Activated T-helper 2 cell treated with anti-CD3 and anti-CD28 coated beads, Interferon-gamma antibody, Interleukin-2, Interleukin-4, amounts not matched to agents 10 μg/mL and 5 μg/mL and 100 μg/mL, durations not matched to agents 14 hours and 24 hours and 36 hours (primary cell): Measurements from ENCODE around the gene SPACDR. TPM values are rescaled to one million over a fixed set of nuclear protein-coding genes. Genes with fewer than 3 reads are reported as not detected.
A peak's percentile ranks its signal among the peaks of the same experiment; 100 is the strongest.

ENCODE experiments used
- DNase-seq: peaks from one replicate; pipeline ENCODE4 v3.0.0; 2021; ENCODE audit warnings: low spot score
- H3K27ac Mint-ChIP-seq: one replicate; pipeline ENCODE4 v1.8.0; 2021; ENCODE audit warnings: mixed read lengths
- H3K27me3 Mint-ChIP-seq: one replicate; pipeline ENCODE4 v1.8.0; 2021; ENCODE audit warnings: low read depth, mixed read lengths
- H3K36me3 Mint-ChIP-seq: one replicate; pipeline ENCODE4 v1.8.0; 2021; ENCODE audit warnings: low read depth, mixed read lengths
- H3K4me1 Mint-ChIP-seq: one replicate; pipeline ENCODE4 v1.8.0; 2021; ENCODE audit warnings: low read depth, mixed read lengths
- H3K4me3 Mint-ChIP-seq: one replicate; pipeline ENCODE4 v1.8.0; 2021; ENCODE audit warnings: low read depth, mild to moderate bottlenecking, moderate library complexity, mixed read lengths
- H3K9me3 Mint-ChIP-seq: one replicate; pipeline ENCODE4 v1.8.0; 2021; ENCODE audit warnings: mixed read lengths
- intact Hi-C: fragments of 100-400 bp; cut with micrococcal nuclease; formaldehyde crosslinking; loops from one replicate; pipeline ENCODE4 v1.15.1; 2023
- total RNA-seq: library from RNA; stranded (reverse); gene quantifications from 2 replicates; pipeline ENCODE4 v1.2.3, GENCODE V29; 2022

SPACDR gene
- total RNA-seq, 1 donor from 2014 or later = 4.5 TPM

DNA sequence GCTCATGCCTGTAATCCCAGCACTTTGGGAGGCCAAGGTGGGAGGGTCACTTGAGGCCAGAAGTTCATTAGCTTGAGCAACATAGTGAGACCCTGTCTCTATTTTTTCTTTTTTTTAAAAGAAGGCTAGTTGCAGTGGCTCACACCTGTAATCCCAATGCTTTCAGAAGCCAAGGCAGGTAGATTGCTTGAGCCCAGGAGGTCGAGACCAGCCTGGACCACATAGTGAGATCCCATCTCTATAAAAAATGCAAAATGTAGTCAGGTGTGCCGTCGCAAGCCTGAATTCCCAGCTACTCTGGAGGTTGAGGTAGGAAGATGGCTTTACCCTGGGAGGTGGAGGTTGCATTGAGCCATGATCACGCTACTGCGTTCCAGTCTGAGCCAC, 27.1 kb upstream of the SPACDR start:
- no peaks in the 10 kb centered on the region for H3K9me3 Mint-ChIP-seq
- DNase-seq = no peak
- H3K36me3 Mint-ChIP-seq = no peaks in the 10 kb centered on the region
- peaks cover 17% of the 10 kb centered on the region for H3K27me3 Mint-ChIP-seq
- no peak overlapping the region for H3K4me3 Mint-ChIP-seq
- H3K4me1 Mint-ChIP-seq = peaks cover 11% of the 10 kb centered on the region
- intact Hi-C loops = no loop called here
- no peak overlapping the region for H3K27ac Mint-ChIP-seq

DNA sequence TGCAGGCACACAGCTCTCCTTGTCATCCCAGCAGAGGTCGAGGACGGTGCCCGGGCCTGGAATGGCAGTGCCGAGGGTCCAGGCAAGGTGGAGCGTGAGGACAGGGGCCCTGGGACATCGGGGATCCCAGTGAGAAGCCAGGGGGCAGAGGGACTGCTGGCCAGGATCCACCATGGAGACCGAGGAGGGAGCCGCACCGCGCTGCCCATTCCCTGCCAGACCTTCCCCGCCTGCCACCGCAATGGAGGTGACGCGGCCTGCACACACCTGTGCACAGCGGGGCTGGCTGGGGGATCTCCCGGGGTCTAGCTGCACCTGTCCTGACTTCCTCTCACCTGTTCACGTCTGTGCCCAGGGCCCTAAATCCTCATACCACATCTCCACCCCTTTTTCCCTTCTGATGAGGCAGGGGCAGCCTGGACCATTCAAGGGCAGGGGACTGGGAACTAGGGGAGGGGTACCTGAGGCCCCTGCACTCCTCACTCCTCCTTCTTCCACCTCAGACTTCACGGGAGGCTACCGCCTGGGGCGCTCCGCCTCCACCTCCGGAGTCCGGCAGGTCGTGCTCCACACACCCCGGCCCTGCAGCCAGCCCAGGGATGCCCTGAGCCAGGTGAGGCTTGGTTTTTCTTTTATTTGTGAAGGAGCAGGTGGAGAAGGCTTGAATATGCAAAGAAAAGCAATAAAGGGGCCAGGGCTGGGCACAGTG, 26.6 kb upstream of the SPACDR start:
- Mint-ChIP-seq H3K4me1 (peaks cover 11% of the 10 kb centered on the region), H3K36me3 (no peaks in the 10 kb centered on the region), H3K27ac (no peak overlapping the region), H3K9me3 (no peaks in the 10 kb centered on the region), H3K4me3 (no peak overlapping the region), H3K27me3 (peaks cover 16% of the 10 kb centered on the region)
- intact Hi-C loops = no loop called here
- no peak for DNase-seq

DNA sequence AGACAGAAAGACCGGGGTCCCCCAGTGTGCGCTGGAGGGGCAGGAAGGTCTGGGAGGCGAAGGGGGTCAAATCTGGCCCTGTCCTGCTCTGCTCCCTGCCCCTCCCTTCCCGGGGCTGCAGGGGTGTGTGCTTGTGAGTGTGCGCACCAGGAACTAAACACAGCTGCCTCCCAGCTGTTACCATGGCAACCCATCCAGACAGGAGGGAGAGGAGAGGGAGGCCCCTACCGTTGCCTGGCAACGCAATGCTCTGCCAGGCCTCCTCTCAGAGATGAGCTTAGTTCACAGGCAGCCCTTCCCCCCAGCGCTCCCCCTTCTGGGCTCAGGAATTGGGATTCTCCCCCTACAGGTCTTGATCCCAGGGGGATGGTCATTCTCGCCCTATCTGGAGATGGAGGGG, 25.8 kb upstream of the SPACDR start:
- peak; percentile 33 for DNase-seq
- no peak overlapping the region for H3K4me3 Mint-ChIP-seq
- intact Hi-C loops = no loop called here
- H3K27ac Mint-ChIP-seq = no peak overlapping the region
- H3K9me3 Mint-ChIP-seq = no peaks in the 10 kb centered on the region
- H3K27me3 Mint-ChIP-seq = peaks cover 16% of the 10 kb centered on the region
- peaks cover 11% of the 10 kb centered on the region for H3K4me1 Mint-ChIP-seq
- no peaks in the 10 kb centered on the region for H3K36me3 Mint-ChIP-seq

DNA sequence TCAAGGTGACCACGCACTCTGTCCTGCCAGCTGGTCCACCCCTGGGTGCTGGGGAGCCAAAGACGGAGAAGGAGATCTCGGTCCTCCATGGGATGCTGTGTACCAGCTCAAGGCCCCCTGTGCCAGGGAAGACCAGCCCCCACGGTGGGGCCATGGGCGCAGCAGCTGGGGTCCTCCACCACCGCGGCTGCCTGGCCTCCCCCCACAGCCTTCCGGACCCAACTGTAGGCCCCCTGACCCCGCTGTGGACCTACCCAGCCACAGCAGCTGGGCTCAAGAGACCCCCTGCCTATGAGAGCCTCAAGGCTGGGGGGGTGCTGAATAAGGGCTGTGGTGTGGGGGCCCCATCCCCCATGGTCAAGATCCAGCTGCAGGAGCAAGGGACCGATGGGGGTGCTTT, 25.1 kb upstream of the SPACDR start:
- Mint-ChIP-seq H3K27me3 (peaks cover 16% of the 10 kb centered on the region), H3K27ac (no peak overlapping the region), H3K36me3 (no peaks in the 10 kb centered on the region), H3K4me1 (peaks cover 8% of the 10 kb centered on the region), H3K4me3 (no peak overlapping the region), H3K9me3 (no peaks in the 10 kb centered on the region)
- no peak for DNase-seq
- intact Hi-C loops = no loop called here

DNA sequence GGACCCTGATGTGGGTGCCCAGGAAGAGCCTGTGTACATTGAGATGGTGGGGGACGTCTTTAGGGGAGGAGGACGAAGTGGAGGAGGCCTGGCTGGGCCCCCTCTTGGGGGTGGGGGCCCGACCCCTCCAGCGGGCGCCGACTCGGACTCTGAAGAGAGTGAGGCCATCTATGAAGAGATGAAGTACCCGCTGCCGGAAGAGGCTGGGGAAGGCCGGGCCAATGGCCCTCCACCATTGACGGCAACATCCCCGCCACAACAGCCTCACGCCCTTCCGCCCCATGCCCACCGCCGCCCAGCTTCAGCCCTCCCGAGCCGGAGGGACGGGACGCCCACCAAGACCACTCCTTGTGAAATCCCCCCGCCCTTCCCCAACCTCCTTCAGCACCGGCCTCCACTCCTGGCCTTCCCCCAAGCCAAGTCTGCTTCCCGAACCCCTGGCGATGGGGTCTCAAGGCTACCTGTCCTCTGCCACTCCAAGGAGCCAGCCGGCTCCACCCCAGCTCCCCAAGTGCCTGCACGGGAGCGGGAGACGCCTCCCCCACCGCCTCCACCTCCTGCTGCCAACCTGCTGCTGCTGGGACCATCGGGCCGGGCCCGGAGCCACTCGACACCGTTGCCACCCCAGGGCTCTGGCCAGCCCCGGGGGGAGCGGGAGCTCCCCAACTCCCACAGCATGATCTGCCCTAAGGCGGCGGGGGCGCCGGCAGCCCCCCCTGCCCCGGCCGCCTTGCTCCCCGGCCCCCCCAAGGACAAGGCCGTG, 24.5 kb upstream of the SPACDR start:
- Mint-ChIP-seq H3K9me3 (no peaks in the 10 kb centered on the region), H3K4me3 (no peak overlapping the region)
- intact Hi-C loops = no loop called here

DNA sequence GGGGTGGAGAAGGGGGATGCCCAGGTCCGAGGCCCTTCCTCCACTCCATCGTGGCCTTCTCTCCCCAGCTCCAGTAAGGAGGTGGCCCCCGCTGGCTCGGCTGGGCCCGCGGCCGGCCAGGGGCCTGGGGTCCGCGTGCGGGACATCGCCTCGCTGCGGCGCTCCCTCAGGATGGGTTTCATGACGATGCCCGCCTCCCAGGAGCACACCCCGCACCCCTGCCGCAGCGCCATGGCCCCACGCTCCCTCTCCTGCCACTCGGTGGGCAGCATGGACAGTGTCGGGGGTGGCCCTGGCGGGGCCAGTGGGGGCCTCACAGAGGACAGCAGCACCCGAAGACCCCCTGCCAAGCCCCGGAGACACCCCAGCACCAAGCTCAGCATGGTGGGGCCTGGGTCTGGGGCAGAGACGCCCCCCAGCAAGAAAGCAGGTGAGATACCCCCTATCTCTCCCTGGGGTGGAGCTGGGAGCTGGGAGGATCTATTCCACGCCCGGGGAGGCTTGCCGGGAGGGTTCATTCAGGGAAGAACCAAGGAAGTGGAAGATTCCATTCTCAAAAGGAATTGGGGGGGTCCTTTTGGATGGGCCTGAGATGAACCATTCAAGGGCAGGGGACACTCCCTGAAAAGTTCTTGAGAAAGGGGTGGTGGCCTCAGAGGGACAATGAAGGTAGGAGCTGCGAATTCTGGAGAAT, 22.8 kb upstream of the SPACDR start:
- peaks cover 5% of the 10 kb centered on the region for H3K4me1 Mint-ChIP-seq
- no peak overlapping the region for H3K4me3 Mint-ChIP-seq
- intact Hi-C loops = no loop called here
- DNase-seq = no peak
- H3K27ac Mint-ChIP-seq = no peak overlapping the region
- no peaks in the 10 kb centered on the region for H3K36me3 Mint-ChIP-seq
- H3K27me3 Mint-ChIP-seq = peaks cover 5% of the 10 kb centered on the region
- no peaks in the 10 kb centered on the region for H3K9me3 Mint-ChIP-seq

More for the DNA sequence above, 24.5 kb upstream of the SPACDR start:
- Mint-ChIP-seq H3K4me1 (peaks cover 5% of the 10 kb centered on the region), H3K36me3 (no peaks in the 10 kb centered on the region), H3K27ac (no peak overlapping the region), H3K27me3 (peaks cover 13% of the 10 kb centered on the region)
- no peak for DNase-seq

DNA sequence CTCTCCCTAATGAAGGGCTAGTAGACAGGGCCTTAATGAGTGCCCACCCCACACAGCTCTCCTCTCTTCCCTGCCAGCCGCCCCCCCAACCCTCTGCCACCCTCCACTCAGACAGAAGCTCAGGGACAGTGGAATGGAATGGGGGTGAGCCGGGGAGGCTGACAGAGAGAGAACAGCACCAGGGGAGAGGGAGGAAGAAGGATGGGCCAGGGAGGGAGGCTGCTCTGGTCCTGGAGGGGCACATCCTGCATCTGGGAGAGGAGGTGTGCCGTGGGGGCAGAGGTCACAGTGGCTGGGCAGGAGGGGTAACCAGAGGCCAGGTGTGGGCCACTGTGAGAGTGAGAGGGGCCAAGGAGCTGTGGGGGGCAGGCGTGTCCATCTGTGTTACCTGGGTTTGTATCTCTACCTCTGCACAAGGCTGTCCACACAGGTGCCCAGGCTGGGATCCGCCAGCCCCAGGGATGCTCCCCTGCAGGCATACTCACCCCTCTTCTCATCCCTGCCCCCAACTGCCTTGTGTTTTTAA, 22.1 kb upstream of the SPACDR start:
- Mint-ChIP-seq H3K27ac (no peak overlapping the region), H3K4me3 (peak overlapping the region; percentile 39), H3K4me1 (peaks cover 5% of the 10 kb centered on the region), H3K36me3 (no peaks in the 10 kb centered on the region), H3K27me3 (peaks cover 2% of the 10 kb centered on the region), H3K9me3 (no peaks in the 10 kb centered on the region)
- intact Hi-C loops = no loop called here
- no peak for DNase-seq

DNA sequence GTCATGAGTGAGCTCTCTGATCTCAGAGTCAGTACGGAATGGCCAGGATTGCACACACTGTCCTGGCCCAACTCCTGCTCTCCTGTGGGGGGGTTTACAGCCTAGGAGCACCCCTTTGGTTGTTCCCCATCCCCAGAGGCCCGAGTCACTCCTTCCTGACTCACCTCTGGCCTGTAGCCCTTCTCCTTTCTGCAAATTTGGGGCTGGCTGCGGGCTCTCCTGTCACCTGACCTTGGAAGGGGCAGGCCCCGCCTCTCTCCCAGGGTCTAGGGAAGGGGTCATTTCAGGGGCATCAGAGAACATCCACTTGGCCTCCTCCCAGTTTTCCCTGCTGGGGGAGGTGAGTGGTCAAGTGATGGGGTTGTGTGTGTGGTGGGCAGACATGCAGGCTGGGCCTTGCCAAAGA, 21.4 kb upstream of the SPACDR start:
- no peaks in the 10 kb centered on the region for H3K36me3 Mint-ChIP-seq
- no peak for DNase-seq
- H3K4me1 Mint-ChIP-seq = peaks cover 5% of the 10 kb centered on the region
- H3K27ac Mint-ChIP-seq = no peak overlapping the region
- peaks cover 2% of the 10 kb centered on the region for H3K27me3 Mint-ChIP-seq
- intact Hi-C loops = no loop called here
- no peaks in the 10 kb centered on the region for H3K9me3 Mint-ChIP-seq
- H3K4me3 Mint-ChIP-seq = no peak overlapping the region

DNA sequence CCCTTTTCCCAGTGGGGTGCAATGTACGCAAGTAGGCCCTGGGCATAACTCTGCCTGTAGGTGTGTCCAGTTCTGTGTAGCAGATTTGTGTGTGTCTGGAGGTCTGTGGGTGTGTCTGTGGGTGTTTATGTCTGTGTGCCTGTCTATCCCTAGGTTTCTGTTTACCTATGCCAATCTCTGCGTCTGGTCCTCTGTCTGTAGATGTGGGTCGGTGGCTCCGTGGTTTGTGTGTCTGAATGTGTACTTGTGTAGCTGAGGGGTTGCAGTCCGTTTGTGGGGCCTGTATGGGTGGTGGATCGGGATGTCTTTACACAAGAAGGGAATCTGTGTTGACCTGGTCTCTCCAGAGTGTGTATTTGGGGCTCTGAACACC, 20.6 kb upstream of the SPACDR start:
- Mint-ChIP-seq H3K4me1 (peaks cover 5% of the 10 kb centered on the region), H3K27ac (no peak overlapping the region), H3K36me3 (no peaks in the 10 kb centered on the region), H3K4me3 (peak overlapping the region; percentile 4), H3K9me3 (no peaks in the 10 kb centered on the region), H3K27me3 (peaks cover 2% of the 10 kb centered on the region)
- intact Hi-C loops = no loop called here
- DNase-seq = no peak

DNA sequence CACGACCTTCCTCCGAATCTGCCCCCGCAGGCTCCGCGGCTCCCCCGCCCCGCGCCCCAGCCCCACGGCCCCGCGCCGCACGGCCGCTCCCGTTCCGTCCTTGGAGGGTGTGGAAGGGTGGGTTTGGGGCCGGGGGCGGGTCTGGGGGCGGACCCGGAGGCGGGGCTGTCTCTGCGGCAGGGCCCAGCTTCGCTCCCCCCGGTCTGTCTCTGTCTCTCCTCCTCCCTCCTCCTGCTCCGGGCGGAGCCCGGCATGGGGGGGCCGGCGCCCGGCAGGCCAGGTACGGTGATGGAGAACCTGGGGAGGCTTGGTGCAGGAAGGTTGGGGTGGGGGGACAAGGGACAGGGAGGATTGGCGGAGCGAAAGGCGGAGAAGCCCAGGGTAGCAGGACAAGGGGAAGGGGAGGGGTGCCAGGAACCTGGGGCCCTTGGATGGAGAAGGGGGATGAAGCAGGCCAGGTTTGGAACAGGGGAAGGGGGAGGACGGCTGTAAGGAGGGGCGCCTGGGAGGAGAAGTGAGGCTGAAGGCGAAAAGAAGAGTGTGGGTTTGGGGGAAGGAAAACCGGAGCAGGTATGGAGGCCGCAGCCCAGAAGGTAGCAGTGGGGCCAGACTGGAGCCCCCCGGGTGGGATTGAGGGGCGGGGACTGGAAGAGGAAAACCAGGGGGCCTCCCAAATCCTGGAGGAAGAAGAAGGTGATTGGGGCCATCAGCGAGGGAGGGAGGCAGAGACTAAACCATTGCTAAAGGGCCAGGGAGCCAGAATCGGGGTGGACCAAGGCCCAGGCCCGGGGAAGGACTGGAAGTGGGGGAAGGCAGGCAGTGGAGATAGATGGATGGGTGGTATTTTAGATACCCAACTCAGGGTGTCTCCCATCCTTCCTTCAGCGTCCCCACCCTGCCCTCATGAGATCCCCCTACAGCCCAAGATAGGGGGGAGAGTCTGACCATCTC, 19.9 kb upstream of the SPACDR start, which contains the start of gene NYAP1:
NYAP1 (plus strand) TSS at position 206 of the 951 bp plus-strand sequence. CDS start 1,385 bp downstream, outside the sequence.
- Mint-ChIP-seq H3K27me3 (peaks cover 2% of the 10 kb centered on the region), H3K4me3 (peak within 1 kb of the TSS; percentile 90), H3K4me1 (peaks cover 8% of the 10 kb centered on the region), H3K36me3 (no peaks in the 10 kb centered on the region), H3K27ac (peak within 1 kb of the TSS; percentile 9), H3K9me3 (no peaks in the 10 kb centered on the region)
- intact Hi-C loops = no loop called here
- DNase-seq = no peak

DNA sequence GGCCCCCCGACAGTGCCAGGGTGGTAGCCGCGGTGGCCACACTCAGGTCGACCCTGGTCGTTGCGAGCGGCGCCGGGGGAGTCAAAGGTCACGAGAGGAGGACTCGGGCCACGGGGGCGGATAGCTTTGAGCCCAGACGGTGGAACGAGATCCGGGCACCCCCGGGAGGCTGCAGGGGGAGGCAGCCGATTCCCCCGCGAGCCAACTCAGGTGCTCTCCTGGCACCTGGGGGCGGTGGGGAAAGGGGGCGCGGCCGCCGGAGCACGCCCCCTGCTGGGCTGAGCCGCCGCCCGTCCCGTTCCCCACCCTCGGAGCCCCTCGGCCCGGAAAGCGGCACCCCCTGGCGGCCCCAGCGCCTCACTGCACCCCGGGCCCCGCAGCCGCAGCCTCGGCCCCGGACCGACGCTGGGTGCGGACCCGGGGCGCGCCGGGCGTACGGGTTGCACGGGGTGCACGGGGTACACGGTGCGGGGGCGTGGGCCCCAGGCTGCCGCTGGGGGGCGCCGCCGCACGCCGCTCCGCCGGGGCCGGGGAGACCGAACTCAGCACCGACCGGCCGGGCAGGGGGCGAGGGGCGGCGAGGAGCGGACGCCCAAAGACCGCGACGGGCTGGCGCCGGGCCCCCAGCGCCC, 19.1 kb upstream of the SPACDR start:
- peaks cover 2% of the 10 kb centered on the region for H3K36me3 Mint-ChIP-seq
- peak; percentile 71 for DNase-seq
- H3K4me1 Mint-ChIP-seq = peaks cover 8% of the 10 kb centered on the region
- peaks cover 2% of the 10 kb centered on the region for H3K27me3 Mint-ChIP-seq
- H3K4me3 Mint-ChIP-seq = peak overlapping the region; percentile 90
- H3K27ac Mint-ChIP-seq = no peak overlapping the region
- H3K9me3 Mint-ChIP-seq = no peaks in the 10 kb centered on the region
- intact Hi-C loops = no loop called here

DNA sequence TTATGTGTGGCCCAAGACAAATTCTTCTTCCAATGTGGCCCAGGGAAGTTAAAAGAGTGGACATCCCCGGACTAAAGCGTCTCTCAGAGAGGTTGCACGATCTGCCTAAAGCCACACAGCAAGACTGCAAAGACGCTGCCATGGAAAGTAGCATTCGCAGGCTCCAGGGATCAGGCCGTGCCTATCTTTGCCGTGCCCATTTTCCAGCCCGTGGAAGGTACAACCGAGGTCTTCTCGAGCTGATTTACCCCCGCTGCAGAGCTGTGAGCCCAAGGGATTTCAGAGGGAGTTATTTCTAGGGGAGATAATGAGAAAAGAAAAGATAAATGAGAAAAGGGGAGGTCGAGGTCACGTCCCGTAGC, 18.6 kb upstream of the SPACDR start:
- H3K4me1 Mint-ChIP-seq = peaks cover 8% of the 10 kb centered on the region
- H3K36me3 Mint-ChIP-seq = peaks cover 4% of the 10 kb centered on the region
- H3K27ac Mint-ChIP-seq = peak overlapping the region; percentile 9
- H3K4me3 Mint-ChIP-seq = peak overlapping the region; percentile 90
- H3K27me3 Mint-ChIP-seq = peaks cover 2% of the 10 kb centered on the region
- intact Hi-C loops = no loop called here
- H3K9me3 Mint-ChIP-seq = no peaks in the 10 kb centered on the region
- DNase-seq = no peak
